ENCODE measurements around the gene MAGI2. TPM values are rescaled to one million over a fixed set of nuclear protein-coding genes. Genes with fewer than 3 reads are reported as not detected.

MAGI2 gene
- total RNA-seq, 1 donor from 2014 or later = 6.9 TPM

- no peak for DNase-seq
These were observed 207.7 kb downstream of the MAGI2 start for GRCh38 chr7:79245623-79246249.

GRCh38 chr7:79244482-79244881 is 209.0 kb downstream of the MAGI2 start:
- DNase-seq = no peak

- no peak for DNase-seq
These were observed 212.0 kb downstream of the MAGI2 start for GRCh38 chr7:79241288-79242060.

GRCh38 chr7:79240413-79240812 is 213.1 kb downstream of the MAGI2 start:
- no peak for DNase-seq

- DNase-seq = no peak
These were observed 217.0 kb downstream of the MAGI2 start for GRCh38 chr7:79236352-79237028.

- DNase-seq = no peak
These were observed 226.4 kb downstream of the MAGI2 start for GRCh38 chr7:79227044-79227443.

GRCh38 chr7:79221211-79221610 is 232.3 kb downstream of the MAGI2 start:
- DNase-seq = no peak

- no peak for DNase-seq
These were observed 235.4 kb downstream of the MAGI2 start for GRCh38 chr7:79217976-79218626.

GRCh38 chr7:79217468-79217867 is 236.0 kb downstream of the MAGI2 start:
- DNase-seq = no peak

- no peak for DNase-seq
These were observed 237.2 kb downstream of the MAGI2 start for GRCh38 chr7:79216236-79216635.

GRCh38 chr7:79212334-79212733 is 241.1 kb downstream of the MAGI2 start:
- DNase-seq = no peak

GRCh38 chr7:79211724-79212123 is 241.7 kb downstream of the MAGI2 start:
- DNase-seq = no peak

- DNase-seq = no peak
These were observed 253.5 kb downstream of the MAGI2 start for GRCh38 chr7:79199961-79200360.

GRCh38 chr7:79199266-79199665 is 254.2 kb downstream of the MAGI2 start:
- no peak for DNase-seq

- no peak for DNase-seq
These were observed 267.9 kb downstream of the MAGI2 start for GRCh38 chr7:79185605-79186004.

- DNase-seq = no peak
These were observed 271.2 kb downstream of the MAGI2 start for GRCh38 chr7:79182283-79182682.

GRCh38 chr7:79180533-79180932 is 272.9 kb downstream of the MAGI2 start:
- DNase-seq = no peak

GRCh38 chr7:79176859-79177477 is 276.5 kb downstream of the MAGI2 start:
- peak; percentile 14 for DNase-seq

GRCh38 chr7:79175374-79175773 is 278.1 kb downstream of the MAGI2 start:
- DNase-seq = no peak

GRCh38 chr7:79165225-79165624 is 288.2 kb downstream of the MAGI2 start:
- DNase-seq = no peak

- no peak for DNase-seq
These were observed 294.3 kb downstream of the MAGI2 start for GRCh38 chr7:79159040-79159664.

GRCh38 chr7:79157281-79157680 is 296.2 kb downstream of the MAGI2 start:
- DNase-seq = no peak

Measured in skin of body (tissue), 2 donors.